ENCODE measurements around the gene CD59. TPM values are rescaled to one million over a fixed set of nuclear protein-coding genes. Genes with fewer than 3 reads are reported as not detected.

Gene CD59
- polyA plus RNA-seq, 1 donor from 2014 or later, result 248 TPM

GRCh38 chr11:33777906-33778305 is 41.7 kb upstream of the CD59 start:
- Histone ChIP-seq H3K9me3 (ENCODE audit: low read length) (no peaks in the 10 kb centered on the region), H3K9me2 (ENCODE audit: insufficient read depth, low read length) (no peaks in the 10 kb centered on the region), H2AFZ (ENCODE audit: low read depth, low read length) (no peak overlapping the region), H3K27ac (ENCODE audit: low read length) (no peak overlapping the region), H3K9ac (ENCODE audit: low read length) (no peak overlapping the region), H3F3A (ENCODE audit: insufficient read depth, low read length, poor library complexity, severe bottlenecking) (no peaks in the 10 kb centered on the region), H3K79me2 (replicated peaks; ENCODE audit: insufficient read depth, low read length) (peaks cover 8% of the 10 kb centered on the region), H4K20me1 (ENCODE audit: insufficient read depth) (no peaks in the 10 kb centered on the region), H3K36me3 (ENCODE audit: insufficient read depth, low read length) (no peaks in the 10 kb centered on the region), H3K4me2 (ENCODE audit: low read length) (no peak overlapping the region), H3K27me3 (ENCODE audit: insufficient read depth, low read depth, low read length) (peaks cover 17% of the 10 kb centered on the region), H3K4me3 (ENCODE audit: low read length) (no peak overlapping the region)
- TF ChIP-seq TAF1 (IDR thresholded peaks at IDR 0.05; ENCODE audit: low read depth) (no peak), CTCF (IDR thresholded peaks at IDR 0.05; ENCODE audit: poor library complexity, severe bottlenecking) (no peak)

GRCh38 chr11:33775832-33776470 is 39.7 kb upstream of the CD59 start:
- Histone ChIP-seq H3K36me3 (ENCODE audit: insufficient read depth, low read length) (no peaks in the 10 kb centered on the region), H3K9me3 (ENCODE audit: low read length) (no peaks in the 10 kb centered on the region), H3K4me2 (ENCODE audit: low read length) (no peak overlapping the region), H3K4me3 (ENCODE audit: low read length) (no peak overlapping the region), H4K20me1 (ENCODE audit: insufficient read depth) (no peaks in the 10 kb centered on the region), H3K9me2 (ENCODE audit: insufficient read depth, low read length) (no peaks in the 10 kb centered on the region), H3K9ac (ENCODE audit: low read length) (no peak overlapping the region), H2AFZ (ENCODE audit: low read depth, low read length) (no peak overlapping the region), H3K27ac (ENCODE audit: low read length) (no peak overlapping the region), H3K79me2 (replicated peaks; ENCODE audit: insufficient read depth, low read length) (peaks cover 17% of the 10 kb centered on the region), H3F3A (ENCODE audit: insufficient read depth, low read length, poor library complexity, severe bottlenecking) (no peaks in the 10 kb centered on the region), H3K27me3 (ENCODE audit: insufficient read depth, low read depth, low read length) (peaks cover 17% of the 10 kb centered on the region)
- TF ChIP-seq EP300 (conservative IDR thresholded peaks at IDR 0.05; ENCODE audit: poor library complexity, severe bottlenecking) (no peak), MXI1 (conservative IDR thresholded peaks at IDR 0.05; ENCODE audit: poor library complexity, severe bottlenecking) (no peak), REST (IDR thresholded peaks at IDR 0.05; ENCODE audit: borderline replicate concordance) (no peak), CTCF (IDR thresholded peaks at IDR 0.05; ENCODE audit: poor library complexity, severe bottlenecking) (no peak), TAF1 (IDR thresholded peaks at IDR 0.05; ENCODE audit: low read depth) (no peak), POLR2AphosphoS5 (IDR thresholded peaks at IDR 0.05) (no peak), EZH2 (IDR thresholded peaks at IDR 0.05; ENCODE audit: borderline replicate concordance, insufficient read depth, low read length, poor library complexity, severe bottlenecking) (no peak), RAD21 (conservative IDR thresholded peaks at IDR 0.05) (no peak), SMC3 (conservative IDR thresholded peaks at IDR 0.05; ENCODE audit: poor library complexity) (no peak)
